HL-60/S4 treated with retinoic acid at 250 ng/mL for 4 days and 3 days (cell line): Measurements from ENCODE around the gene GDI1.
"Not testable (repeated sequence)": the region's sequence is repeated elsewhere in the genome, so short reads cannot be mapped to it uniquely, and the experiment has no call there.

Experiments used
- in situ Hi-C: fragments of 300-500 bp; cut with MboI; formaldehyde crosslinking; loops from 2 replicates; pipeline ENCODE4 v1.7.0; 2022; ENCODE audit warnings: low sequenced_read_pairs

Gene GDI1

DNA sequence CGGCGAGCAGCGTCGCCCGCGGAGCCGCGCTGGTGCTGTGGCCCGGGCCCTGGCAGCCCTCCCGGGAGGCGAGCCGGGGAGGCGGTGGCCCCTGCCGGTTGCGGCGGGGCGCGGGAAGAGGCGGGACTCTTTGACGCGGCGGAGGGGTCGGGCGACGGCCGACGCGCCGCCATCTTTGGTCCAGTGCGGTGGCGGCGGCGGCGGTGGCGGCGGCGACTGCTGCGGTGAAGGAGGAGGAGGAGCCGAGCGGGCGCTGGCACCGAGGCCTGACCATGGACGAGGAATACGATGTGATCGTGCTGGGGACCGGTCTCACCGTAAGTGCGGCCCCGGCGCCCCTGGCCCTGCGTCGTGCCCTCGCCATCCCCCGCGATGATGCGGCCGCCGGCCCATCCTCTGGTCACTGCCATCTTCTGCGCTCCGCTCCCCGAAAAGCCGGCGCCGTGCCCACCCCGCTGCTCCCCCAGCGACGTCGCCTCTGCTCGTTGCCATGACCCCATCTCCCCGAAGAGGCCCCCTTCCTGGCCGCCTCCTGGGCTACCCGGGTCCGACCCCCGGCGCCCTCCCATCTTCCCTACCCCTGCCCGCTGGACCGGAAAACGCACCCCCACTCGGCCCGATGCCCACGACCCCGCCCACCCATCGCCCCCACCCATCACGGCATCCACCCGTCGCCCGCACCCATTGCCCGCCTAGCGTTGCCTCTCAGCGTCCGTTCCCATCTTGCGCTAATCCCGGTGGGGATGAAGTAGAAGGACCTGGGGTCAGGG lies at the start of gene GDI1:
Gene GDI1 (plus strand): TSS at position 172 of the 770 bp plus-strand sequence. CDS start 101 bp downstream, at position 273.
- in situ Hi-C loops, result no loop called here

DNA sequence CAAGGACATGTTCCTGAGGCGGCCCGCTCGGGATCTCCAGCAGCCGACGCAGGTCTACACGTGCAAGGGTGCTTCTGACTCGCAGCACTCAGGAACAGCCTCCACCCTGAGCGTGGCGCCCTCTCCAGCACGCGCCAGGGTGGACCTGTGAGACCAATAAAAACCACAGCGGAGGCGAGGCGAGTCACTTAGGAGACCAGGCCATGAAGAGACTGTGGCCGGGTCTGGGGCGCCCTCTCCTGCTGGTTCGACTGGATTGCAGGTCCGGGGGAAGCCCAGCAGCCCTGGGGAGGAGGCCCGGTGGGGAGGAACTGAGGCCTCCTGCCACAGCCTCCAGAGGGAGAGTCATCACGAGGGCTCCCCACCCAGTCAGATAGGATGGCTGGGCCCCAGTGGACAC lies 48.9 kb upstream of the GDI1 start:
- in situ Hi-C loops, result not testable (repeated sequence)

DNA sequence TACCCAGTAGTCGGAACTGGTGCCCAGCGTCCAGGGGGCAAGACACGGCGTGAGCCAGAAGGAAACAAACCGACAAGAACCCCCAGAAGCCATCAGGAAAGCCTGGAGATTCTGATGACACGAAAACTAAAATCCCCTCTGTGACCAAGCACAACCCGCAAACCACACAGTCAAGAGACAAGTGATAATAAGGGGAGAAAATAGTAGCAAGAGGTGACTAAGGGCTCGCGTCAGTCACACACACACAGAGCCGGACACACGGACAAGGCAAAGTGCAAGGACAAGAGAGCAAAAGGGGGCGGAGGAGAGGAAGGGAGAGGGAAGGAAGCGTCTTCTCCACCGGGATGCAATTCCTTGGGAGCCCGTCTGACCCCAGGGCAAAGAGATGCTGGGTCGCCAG lies 48.3 kb upstream of the GDI1 start:
- in situ Hi-C loops, result not testable (repeated sequence)

DNA sequence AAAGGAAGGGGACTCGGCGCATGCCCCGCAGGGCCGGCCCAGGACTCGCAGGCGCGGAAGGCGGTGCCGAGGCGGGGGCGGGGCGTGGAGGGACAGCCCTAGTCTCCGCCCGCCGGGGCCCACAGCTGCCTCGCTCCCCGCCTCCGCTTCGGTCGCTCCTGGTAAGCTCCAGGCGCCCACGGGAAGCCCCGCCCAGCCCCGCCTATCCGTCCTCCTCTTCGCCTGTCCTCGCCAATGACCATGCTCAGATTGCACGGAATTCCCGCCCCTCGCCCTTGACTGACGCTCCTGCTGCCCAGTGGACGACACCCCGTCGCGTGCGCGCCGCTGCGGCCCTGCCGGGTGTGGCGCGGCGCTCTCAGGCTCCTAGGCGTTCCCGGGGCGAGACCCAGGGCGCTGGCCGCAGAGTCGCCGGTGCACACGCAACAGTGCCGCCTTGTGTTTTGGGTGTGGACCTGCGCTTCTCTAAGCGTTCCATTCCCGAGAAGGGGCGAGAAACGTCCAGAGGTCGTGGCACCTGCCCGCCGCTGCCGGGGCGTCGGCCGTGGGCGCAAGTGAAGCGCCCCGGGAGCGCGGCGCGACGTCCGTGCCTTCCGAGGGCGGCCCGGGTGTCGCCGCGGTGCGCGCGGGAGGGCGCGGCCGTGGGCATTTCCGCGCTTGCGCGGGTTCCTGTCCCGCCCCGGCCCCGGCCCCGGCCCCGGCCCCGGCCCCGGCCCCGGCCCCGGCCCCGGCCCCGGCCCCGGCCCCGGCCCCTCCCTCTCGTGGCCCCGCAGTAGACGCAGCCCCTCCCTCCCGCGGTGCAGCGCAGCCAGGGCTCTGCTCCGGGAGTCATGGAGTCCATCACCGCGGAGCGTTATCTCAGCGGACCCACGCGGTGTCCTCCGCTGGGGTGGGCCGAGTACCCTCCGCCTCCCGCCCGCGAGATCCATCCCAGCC lies 46.9 kb upstream of the GDI1 start:
- in situ Hi-C loops, result not testable (repeated sequence)

DNA sequence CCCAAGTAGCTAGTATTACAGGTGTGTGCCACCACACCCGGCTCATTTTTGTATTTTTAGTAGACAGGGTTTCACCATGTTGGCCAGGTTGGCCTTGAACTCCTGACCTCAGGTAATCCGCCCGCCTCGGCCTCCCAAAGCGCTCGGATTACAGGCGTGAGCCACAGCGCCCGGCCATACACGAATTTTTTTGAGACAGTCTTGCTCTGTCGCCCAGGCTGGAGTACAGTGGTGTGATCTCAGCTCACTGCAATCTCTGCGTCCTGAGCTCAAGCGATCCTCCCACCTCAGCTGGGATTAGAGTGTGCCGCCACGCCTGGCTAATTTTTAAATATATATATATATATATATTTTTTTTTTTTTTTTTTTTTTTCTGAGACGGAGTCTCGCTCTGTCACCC lies 40.6 kb upstream of the GDI1 start:
- in situ Hi-C loops, result not testable (repeated sequence)

DNA sequence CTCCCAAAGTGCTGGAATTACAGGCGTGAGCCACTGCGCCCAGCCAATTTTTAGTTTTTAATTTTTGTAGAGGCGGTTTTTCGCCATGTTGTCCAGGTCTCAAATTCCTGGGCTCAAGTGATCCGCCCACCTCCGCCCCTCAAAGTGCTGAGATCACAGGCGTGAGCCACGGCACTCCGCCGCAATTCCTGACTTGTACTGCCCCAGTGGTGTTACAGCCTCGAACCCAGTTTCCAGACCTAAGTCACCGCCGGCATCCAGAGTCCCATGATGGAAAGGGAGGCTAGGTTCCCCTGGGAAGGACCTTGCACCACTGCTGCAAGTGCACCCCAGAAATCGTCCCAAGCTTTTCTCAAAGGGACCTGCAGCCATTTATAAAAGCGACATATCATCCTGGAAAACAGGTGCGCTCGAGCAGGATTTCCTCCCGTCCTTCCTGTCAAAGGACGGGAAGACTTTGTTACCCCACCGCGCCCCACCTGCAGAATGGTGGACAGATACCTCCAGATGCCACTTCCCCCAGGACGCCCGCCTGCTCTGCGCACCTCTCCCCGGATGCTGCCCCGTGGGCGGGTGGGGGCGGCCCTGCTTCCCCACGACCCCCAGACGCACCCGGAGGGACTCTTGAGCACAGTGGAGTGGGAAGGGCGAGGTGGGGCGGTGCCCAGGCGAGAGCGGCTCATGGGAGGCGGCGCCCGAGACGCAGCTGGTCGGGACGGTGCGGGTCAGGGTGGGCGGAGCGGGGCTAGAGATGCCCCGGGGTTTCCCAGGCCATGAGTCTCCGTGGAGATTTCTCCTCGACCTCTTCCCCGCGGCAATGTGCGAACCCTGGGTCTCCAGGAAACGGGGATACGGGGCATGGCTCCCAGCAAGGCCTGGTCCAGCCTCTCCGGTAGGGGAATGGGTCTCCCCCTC lies 39.7 kb upstream of the GDI1 start:
- in situ Hi-C loops, result no loop called here

DNA sequence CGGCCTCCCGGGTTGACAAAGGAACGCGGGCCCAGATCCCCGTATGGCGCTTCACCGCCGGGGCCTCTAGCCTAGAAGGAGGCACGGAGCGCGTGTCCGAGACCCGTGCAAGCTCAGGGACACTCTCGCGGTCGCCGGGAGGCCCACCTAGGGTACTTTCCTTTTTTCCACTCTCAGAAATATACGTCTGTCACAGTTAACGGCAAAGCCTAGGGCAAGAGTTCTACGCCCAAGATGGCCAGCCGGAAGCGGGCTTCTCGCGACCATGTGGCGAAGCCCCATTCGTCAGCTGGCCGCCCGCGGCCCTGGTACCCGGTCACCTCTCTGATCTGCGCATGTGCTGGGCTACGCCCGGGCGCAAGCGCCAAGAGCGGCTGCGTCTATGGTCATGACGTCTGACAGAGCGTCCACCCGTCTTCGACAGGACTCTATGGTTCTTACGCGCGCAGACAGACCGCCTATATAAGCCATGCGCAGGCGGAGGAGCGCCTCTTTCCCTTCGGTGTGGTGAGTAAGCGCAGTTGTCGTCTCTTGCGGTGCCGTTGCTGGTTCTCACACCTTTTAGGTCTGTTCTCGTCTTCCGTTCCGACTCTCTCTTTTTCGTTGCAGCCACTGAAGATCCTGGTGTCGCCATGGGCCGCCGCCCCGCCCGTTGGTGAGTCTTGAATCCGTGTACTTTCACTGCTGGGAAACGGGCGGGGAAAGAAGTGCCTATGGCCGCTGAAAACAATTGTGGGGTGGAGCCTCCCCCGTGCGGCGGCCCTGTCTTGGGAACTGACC lies 38.9 kb upstream of the GDI1 start, which contains the start of gene RPL10:
Gene RPL10 (plus strand): TSS at position 490 of the 780 bp plus-strand sequence. CDS start 143 bp downstream, at position 633.
- in situ Hi-C loops, result no loop called here

DNA sequence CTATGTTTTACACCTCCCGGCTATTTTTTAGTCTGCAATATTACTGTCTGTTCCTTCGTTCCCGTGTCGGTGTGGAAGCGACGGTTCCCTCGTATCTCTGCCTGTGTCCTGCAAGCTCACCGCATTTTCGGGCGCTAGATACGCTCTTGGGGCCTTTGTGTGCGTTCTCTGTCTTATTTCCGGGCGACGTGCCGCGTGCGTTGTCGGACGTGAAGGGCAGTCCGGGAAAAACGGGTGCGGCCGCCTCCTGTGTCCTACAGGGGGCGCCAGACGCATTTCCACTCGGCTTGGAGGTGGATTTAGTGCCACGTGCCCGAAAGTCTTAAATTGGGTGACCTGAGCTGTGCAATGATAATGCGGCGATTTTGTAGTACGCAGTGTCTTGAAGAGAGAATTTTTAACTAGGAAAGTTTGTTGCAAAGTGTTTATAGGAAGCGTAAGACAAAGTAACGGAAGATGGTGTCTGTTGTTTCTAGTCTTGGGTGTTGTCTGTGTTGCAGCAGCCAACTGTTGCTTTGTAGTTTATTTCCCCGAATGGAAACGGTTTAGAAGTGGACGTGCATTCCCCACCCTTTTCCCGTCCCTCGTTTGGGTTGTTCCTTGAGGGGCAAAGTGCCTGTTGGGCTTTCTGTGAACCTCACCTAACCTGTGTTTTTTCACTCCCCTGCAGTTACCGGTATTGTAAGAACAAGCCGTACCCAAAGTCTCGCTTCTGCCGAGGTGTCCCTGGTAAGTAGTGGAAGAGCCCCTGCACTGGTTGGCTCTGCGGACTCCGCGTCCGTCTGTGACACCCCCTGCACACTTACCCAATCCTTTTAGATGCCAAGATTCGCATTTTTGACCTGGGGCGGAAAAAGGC lies 38.1 kb upstream of the GDI1 start:
- in situ Hi-C loops, result no loop called here

DNA sequence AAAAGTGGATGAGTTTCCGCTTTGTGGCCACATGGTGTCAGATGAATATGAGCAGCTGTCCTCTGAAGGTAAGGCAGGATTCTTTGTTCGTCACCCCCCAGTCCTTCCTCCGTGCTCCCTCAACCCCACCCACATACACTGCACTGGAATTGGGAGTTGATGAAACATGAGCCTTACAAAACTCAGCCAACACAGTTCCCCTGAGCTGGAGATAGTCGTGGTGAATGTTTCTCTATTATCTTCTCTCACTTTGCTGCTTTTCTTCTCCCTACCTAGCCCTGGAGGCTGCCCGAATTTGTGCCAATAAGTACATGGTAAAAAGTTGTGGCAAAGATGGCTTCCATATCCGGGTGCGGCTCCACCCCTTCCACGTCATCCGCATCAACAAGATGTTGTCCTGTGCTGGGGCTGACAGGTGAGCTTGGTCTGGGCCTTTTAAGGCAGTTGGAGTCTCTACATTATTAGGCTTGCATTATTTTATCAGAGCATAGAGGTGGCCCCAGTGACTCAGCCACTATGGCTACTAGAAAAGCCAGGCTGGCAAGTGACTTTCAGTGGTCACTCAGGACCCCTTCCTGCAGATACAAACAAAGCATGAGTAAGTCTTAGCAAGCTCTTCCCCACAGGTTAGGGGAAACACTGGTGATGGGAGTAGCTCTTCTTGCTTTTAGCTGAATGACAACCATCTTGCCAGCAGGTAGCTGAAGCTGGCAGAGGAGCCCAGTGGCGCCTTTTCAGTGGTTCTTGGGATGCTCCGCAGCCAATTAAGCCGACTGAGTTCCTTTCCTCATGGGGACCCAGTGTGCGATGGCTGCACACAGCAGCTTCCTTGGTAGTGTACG lies 37.2 kb upstream of the GDI1 start:
- in situ Hi-C loops, result loop anchor here (25.0 kb wide), 1 partner anchor 113 kb away; the partner anchor contains the start of gene FAM3A

DNA sequence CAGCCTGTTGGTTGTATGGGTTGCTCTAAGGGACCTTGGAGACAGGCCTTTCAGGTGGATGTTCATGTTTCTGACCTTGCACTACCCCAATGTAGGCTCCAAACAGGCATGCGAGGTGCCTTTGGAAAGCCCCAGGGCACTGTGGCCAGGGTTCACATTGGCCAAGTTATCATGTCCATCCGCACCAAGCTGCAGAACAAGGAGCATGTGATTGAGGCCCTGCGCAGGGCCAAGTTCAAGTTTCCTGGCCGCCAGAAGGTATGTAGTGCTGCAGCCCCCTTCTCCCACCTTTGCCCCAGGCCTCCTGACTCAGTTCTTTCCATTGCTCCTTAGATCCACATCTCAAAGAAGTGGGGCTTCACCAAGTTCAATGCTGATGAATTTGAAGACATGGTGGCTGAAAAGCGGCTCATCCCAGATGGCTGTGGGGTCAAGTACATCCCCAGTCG lies 36.6 kb upstream of the GDI1 start:
- in situ Hi-C loops, result loop anchor here (25.0 kb wide), 1 partner anchor 112 kb away; the partner anchor contains the start of gene FAM3A

DNA sequence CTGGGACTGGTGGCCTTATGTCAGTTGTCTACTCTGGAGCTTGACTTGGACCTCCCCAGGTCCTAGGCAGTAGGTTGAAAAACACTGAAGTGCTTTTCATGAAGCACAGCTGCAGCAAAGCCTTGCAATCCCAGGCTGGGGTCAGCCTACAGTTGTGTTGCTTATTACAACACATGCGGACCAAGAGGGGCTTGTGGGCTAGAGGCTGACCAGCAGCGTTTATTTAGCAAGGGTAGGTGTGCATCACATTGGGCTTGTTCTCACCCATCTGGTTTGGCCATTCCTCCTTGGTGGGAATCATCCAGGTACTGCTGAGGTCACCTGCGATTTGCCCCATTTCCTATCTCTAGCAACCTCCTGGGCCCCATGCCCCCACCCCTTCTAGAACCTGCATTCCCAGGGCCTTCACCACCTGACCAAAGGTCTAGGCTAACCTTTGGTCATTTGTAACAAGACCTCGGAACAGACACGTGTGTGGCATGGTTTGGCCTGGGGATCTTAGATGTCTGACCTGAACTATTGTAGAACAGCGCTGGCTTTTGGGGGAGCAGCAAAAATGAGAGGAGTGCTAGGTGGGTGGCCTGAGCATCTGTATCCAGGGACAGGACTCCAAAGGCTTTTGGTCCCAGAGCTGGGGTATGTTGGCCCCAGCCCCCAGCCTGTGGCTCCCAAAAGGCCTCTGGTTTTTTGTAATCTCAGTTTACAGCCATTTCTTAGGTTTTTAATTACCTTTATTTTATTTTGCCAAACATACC lies 35.7 kb upstream of the GDI1 start:
- in situ Hi-C loops, result loop anchor here (25.0 kb wide), 1 partner anchor 111 kb away; the partner anchor contains the start of gene FAM3A

DNA sequence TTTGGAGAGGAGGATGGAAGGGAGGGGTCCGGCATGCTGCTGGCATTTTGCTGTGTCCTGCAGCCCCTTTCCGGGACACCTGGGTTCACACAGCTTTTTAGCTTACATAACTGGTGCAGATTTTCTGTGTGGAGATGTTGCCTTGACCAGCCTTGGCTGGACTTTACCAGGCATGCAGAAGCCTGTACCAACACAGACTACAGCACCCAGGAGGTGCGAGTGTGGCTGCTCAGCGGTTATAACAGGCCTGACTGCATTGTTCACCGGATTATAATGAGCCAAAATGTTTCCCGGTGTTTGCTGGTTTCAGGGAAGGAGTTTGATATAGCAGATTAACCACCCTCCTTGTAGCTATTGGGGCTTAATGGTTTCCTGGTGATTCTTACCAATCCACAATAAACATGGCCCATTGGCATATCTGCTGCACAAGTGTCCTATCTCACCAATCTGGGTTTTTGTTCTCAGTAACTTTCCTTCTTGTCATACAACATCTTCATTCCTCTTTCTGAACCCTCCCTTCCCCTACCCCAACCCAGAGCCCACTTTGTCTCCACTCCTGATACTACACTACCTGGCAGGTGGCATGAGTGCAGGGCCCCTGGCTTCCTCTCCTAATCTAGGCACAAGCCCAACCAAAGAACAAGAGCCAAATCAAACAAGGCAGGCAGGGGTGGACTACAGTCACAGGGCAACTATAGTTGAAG lies 34.9 kb upstream of the GDI1 start:
- in situ Hi-C loops, result loop anchor here (25.0 kb wide), 1 partner anchor 110 kb away; the partner anchor contains the start of gene FAM3A

DNA sequence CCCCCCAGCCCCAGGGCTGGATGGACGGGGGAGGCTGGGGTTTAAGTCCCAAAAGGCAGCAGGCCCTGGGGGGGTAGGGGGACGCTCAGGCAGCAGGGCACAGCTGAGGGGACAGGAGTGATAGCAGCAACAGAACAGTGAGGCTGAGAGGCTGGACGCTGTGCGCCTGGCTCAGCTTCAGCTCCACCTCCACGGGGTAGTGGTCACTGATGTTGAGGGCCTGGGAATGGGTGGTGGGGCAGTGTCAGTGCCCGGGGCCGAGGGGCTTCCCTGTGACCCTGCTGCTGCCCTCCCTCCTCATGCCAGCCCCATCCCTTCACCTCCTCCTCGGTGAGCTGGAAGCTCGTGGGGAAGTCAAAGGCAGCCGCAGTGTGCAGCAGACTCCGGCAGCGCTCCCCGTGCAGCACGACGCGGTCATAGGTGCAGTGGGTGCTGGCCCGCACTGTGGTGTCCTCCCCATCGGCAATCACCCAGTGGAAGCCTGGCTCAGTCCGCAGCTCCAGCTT lies 34.3 kb upstream of the GDI1 start:
- in situ Hi-C loops, result loop anchor here (25.0 kb wide), 1 partner anchor 110 kb away; the partner anchor contains the start of gene FAM3A

DNA sequence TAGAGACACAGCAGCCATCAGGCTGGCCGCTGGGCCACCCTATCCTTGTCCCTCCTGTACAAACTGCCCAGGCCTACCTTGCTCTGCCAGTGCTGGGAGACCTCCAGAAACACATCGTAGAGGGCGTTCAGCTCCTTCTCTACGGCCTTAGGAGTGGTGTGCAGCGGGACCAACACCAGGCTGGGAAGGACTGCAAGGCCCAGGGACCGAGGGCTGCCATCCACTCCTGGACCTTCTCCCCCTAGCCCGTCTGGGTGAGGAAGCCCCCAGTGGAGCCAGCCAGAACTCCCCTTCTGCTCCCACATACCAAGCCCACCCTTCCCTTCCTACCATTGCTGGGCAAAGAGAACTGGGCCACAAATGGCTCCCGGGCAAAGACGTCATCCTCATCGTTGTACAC lies 33.8 kb upstream of the GDI1 start:
- in situ Hi-C loops, result loop anchor here (25.0 kb wide), 1 partner anchor 109 kb away; the partner anchor contains the start of gene FAM3A

DNA sequence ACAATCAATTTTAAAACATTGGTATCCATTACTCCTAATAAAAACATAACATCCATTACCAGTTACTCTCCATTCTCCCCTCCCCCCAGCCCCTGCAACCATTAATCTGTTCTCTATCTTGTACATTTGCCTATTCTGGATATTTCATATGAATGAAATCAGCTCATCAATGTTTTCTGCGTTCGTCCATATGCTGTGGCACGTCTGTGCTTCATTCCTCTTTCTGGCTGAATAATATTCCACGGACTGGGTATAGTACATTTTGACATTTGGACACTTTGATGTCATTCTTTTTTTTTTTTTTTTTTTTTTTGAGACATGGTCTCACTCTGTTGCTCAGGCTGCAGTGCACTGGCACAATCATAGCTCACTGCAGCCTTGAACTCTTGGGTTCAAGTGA lies 33.1 kb upstream of the GDI1 start:
- in situ Hi-C loops, result loop anchor here (25.0 kb wide), 1 partner anchor 108 kb away; the partner anchor contains the start of gene FAM3A
